CD4-positive, alpha-beta T cell treated with Interleukin-6 at 100 ng/mL for 8 hours (primary cell): ENCODE data around the gene DPP9.

Source experiments
- DNase-seq: peaks from one replicate; pipeline ENCODE4 v3.0.0-alpha.2; 2020; ENCODE audit warnings: mixed read lengths, low spot score

DPP9 gene

GRCh38 chr19:4709440-4710280 is 14.0 kb downstream of the DPP9 start:
- no peak for DNase-seq

- DNase-seq = no peak
Observed at GRCh38 chr19:4707956-4708650, 15.5 kb downstream of the DPP9 start.

GRCh38 chr19:4707322-4707721 is 16.3 kb downstream of the DPP9 start:
- no peak for DNase-seq

GRCh38 chr19:4705413-4706131 is 18.1 kb downstream of the DPP9 start:
- DNase-seq = no peak

- DNase-seq = no peak
Observed at GRCh38 chr19:4704317-4704673, 19.3 kb downstream of the DPP9 start.

GRCh38 chr19:4703671-4704316 is 19.8 kb downstream of the DPP9 start:
- no peak for DNase-seq

GRCh38 chr19:4702764-4703163 is 20.9 kb downstream of the DPP9 start:
- DNase-seq = no peak

GRCh38 chr19:4701557-4701956 is 22.1 kb downstream of the DPP9 start:
- DNase-seq = no peak

- no peak for DNase-seq
Observed at GRCh38 chr19:4700693-4700970, 23.0 kb downstream of the DPP9 start.

- no peak for DNase-seq
Observed at GRCh38 chr19:4699826-4700692, 23.6 kb downstream of the DPP9 start.

GRCh38 chr19:4697304-4697703 is 26.3 kb downstream of the DPP9 start:
- DNase-seq = no peak

- DNase-seq = no peak
Observed at GRCh38 chr19:4695224-4695731, 28.4 kb downstream of the DPP9 start.

- DNase-seq = no peak
Observed at GRCh38 chr19:4694211-4694987, 29.2 kb downstream of the DPP9 start.

- DNase-seq = no peak
Observed at GRCh38 chr19:4693471-4694121, 30.0 kb downstream of the DPP9 start.

- DNase-seq = no peak
Observed at GRCh38 chr19:4693078-4693350, 30.6 kb downstream of the DPP9 start.

GRCh38 chr19:4692251-4693077 is 31.2 kb downstream of the DPP9 start:
- DNase-seq = no peak

- DNase-seq = no peak
Observed at GRCh38 chr19:4691373-4691772, 32.3 kb downstream of the DPP9 start.

- no peak for DNase-seq
Observed at GRCh38 chr19:4690361-4690760, 33.3 kb downstream of the DPP9 start.

- DNase-seq = no peak
Observed at GRCh38 chr19:4689403-4689802, 34.2 kb downstream of the DPP9 start.

- no peak for DNase-seq
Observed at GRCh38 chr19:4688587-4688986, 35.1 kb downstream of the DPP9 start.
